Keratinocyte (primary cell): ENCODE measurements around the gene FITM2. TPM values are rescaled to one million over a fixed set of nuclear protein-coding genes. Genes with fewer than 3 reads are reported as not detected.

Experiments
- DNase-seq: peaks from one replicate; pipeline ENCODE4 v3.0.0-alpha.2; 2011; ENCODE audit warnings: low read depth, missing footprints, low spot score
- FAIRE-seq: peaks from 2 replicates; lab custom pipeline; 2011; peaks lifted over from hg19 to GRCh38; lab: Jason Lieb, UNC
- H2AFZ ChIP-seq: 2 replicates; pipeline ENCODE4 v1.6.0; 2012; ENCODE audit warnings: low read length, control low read depth, inconsistent platforms; ENCODE audit not compliant: control insufficient read depth
- H3K27ac ChIP-seq: 2 replicates; pipeline ENCODE4 v1.5.1; 2011; ENCODE audit warnings: low read length; ENCODE audit not compliant: control insufficient read depth, insufficient read depth
- H3K27me3 ChIP-seq: 3 replicates; pipeline ENCODE4 v1.6.0; 2011; ENCODE audit warnings: low read length; ENCODE audit not compliant: control insufficient read depth, insufficient read depth; ENCODE audit errors: extremely low read depth
- H3K36me3 ChIP-seq, 2 experiments: 2 replicates in 1 of 2; 3 replicates in 1 of 2; pipeline ENCODE4 v1.5.1; 2011; ENCODE audit warnings: low read length in 2 of 2, mild to moderate bottlenecking in 1 of 2; ENCODE audit not compliant: control insufficient read depth in 2 of 2, insufficient read depth in 2 of 2; ENCODE audit errors: extremely low read depth in 1 of 2
- H3K4me1 ChIP-seq: 3 replicates; pipeline ENCODE4 v1.5.1; 2011; ENCODE audit warnings: low read length; ENCODE audit not compliant: control insufficient read depth, insufficient read depth; ENCODE audit errors: extremely low read depth
- H3K4me2 ChIP-seq: 3 replicates; pipeline ENCODE4 v1.6.0; 2011; ENCODE audit warnings: low read depth, low read length; ENCODE audit not compliant: control insufficient read depth, insufficient read depth; ENCODE audit errors: extremely low read depth
- H3K4me3 ChIP-seq, 3 experiments: fragments of 200-600 bp in 1 of 3; sonication (generic) in 1 of 3; 2 replicates in 2 of 3; 3 replicates in 1 of 3; pipeline ENCODE4 v1.5.1; 2011 to 2016; ENCODE audit warnings: low read length in 3 of 3, mild to moderate bottlenecking in 3 of 3, control low read depth in 2 of 3, inconsistent platforms in 1 of 3, low read depth in 1 of 3, mixed read lengths in 1 of 3, mixed run types in 1 of 3, moderate library complexity in 1 of 3; ENCODE audit not compliant: control insufficient read depth in 2 of 3, insufficient read depth in 2 of 3; ENCODE audit errors: extremely low read depth in 1 of 3
- H3K79me2 ChIP-seq: 2 replicates; pipeline ENCODE4 v1.6.0; 2012; ENCODE audit warnings: low read length; ENCODE audit not compliant: control insufficient read depth, insufficient read depth
- H3K9ac ChIP-seq: 3 replicates; pipeline ENCODE4 v1.6.0; 2011; ENCODE audit warnings: low read length; ENCODE audit not compliant: control insufficient read depth, insufficient read depth; ENCODE audit errors: extremely low read depth
- H3K9me1 ChIP-seq: 3 replicates; pipeline ENCODE4 v1.6.0; 2011; ENCODE audit warnings: low read length; ENCODE audit not compliant: control insufficient read depth, insufficient read depth; ENCODE audit errors: extremely low read depth
- H3K9me3 ChIP-seq: 2 replicates; pipeline ENCODE4 v1.5.1; 2012; ENCODE audit warnings: low read depth, low read length; ENCODE audit not compliant: control insufficient read depth
- H4K20me1 ChIP-seq: 3 replicates; pipeline ENCODE4 v1.6.0; 2011; ENCODE audit warnings: low read length; ENCODE audit not compliant: control insufficient read depth, insufficient read depth; ENCODE audit errors: extremely low read depth
- CTCF ChIP-seq, 3 experiments: IDR thresholded peaks in 1 of 3; conservative IDR thresholded peaks in 1 of 3; optimal IDR thresholded peaks in 1 of 3; 2 replicates in 2 of 3; 3 replicates in 1 of 3; pipeline versions ENCODE3 to v1.5.1; 2011; ENCODE audit warnings: low read length in 3 of 3, mild to moderate bottlenecking in 3 of 3, moderate library complexity in 2 of 3, control low read depth in 1 of 3, inconsistent platforms in 1 of 3; ENCODE audit not compliant: insufficient read depth in 2 of 3; ENCODE audit errors: extremely low read depth in 1 of 3
- EZH2 ChIP-seq: IDR thresholded peaks from one replicate; pipeline ENCODE4 v1.6.1; 2012; ENCODE audit warnings: inconsistent platforms, mild to moderate bottlenecking, low read length, moderate library complexity
- dilution Hi-C: fragments of 300-500 bp; cut with MboI; formaldehyde crosslinking; loops from one replicate; pipeline ENCODE4 v1.7.0; 2020; ENCODE audit warnings: low sequenced_read_pairs; ENCODE audit not compliant: extremely low pct_ligation_motif_present
- polyA plus RNA-seq, 5 experiments: library from polyadenylated mRNA; depleted of rRNA in 3 of 5; stranded (reverse) in 3 of 5; stranded (forward) in 1 of 5; unstranded in 1 of 5; fragments of >200 nt; gene quantifications; 1 replicate in 1 of 5; 2 replicates in 3 of 5; 3 replicates in 1 of 5; pipeline versions ENCODE4 v1.2.1 to v1.2.3, GENCODE V29; 2011 to 2012; ENCODE audit warnings: missing spikeins in 2 of 5, low read depth in 1 of 5, low replicate concordance in 1 of 5

FITM2 gene
- polyA plus RNA-seq, 1 donor (not counting 4 experiments of a cell fraction or from before 2014, with no cell fraction given), result 2.9 TPM

DNA sequence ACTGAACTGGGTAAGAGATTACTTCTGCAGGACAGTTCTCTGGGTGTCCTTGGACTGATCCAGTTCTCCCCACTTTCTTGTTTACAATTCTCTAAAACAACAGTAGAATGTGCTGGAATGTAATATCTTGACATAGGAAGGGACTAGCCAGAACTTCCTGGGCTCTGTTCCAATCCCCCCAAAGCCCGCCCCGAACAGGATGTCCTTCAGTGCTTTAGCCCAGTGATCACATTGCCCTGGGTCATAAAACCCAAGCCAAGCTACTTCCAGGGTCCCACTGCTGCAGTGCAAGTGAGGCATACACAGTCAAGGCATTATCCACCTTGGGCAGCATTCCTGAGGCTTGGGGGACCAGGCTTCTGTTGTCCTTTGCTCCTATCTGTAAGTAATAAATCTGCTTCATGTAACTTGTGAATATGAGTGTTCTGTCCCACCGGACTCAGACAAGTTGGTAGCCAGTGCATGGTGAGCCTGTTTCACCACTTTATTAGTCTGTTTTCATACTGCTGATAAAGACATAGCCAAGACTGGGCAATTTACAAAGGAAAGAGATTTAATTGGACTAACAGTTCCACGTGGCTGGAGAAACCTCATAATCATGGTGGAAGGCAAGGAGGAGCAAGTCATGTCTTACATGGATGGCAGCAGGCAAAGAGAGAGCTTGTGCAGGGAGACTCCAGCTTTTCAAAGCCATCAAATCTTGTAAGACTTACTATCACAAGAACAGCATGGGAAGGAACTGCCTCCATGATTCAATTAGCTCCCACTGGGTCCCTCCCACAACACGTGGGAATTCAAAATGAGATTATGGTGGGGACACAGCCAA lies 23.5 kb downstream of the FITM2 start:
- Histone ChIP-seq H3K9me1 (no peaks in the 10 kb centered on the region), H3K4me3 (no peak overlapping the region), H4K20me1 (no peaks in the 10 kb centered on the region), H3K36me3 (no peaks in the 10 kb centered on the region), H3K4me1 (no peaks in the 10 kb centered on the region), H3K4me2 (no peak overlapping the region), H3K27ac (no peak overlapping the region), H2AFZ (no peak overlapping the region), H3K27me3 (no peaks in the 10 kb centered on the region), H3K9me3 (no peaks in the 10 kb centered on the region), H3K79me2 (no peaks in the 10 kb centered on the region), H3K9ac (no peak overlapping the region)
- no peak for FAIRE-seq
- dilution Hi-C loops, result no loop called here
- DNase-seq, result no peak
- TF ChIP-seq CTCF (optimal IDR thresholded peaks at IDR 0.05 in 1 of 3, IDR thresholded peaks at IDR 0.05 in 1 of 3, conservative IDR thresholded peaks at IDR 0.05 in 1 of 3; ENCODE audit: extremely low read depth in 1 of 3, insufficient read depth in 2 of 3, low read length in 3 of 3), result no peak
- no peak for TF ChIP-seq EZH2

GRCh38 chr20:44284032-44284431 lies 27.0 kb downstream of the FITM2 start:
- no peak overlapping the region for H3K27ac ChIP-seq
- no peaks in the 10 kb centered on the region for H3K36me3 ChIP-seq
- no peaks in the 10 kb centered on the region for H4K20me1 ChIP-seq
- no peak overlapping the region for H3K9ac ChIP-seq
- no peak overlapping the region for H2AFZ ChIP-seq
- TF ChIP-seq CTCF (optimal IDR thresholded peaks at IDR 0.05 in 1 of 3, IDR thresholded peaks at IDR 0.05 in 1 of 3, conservative IDR thresholded peaks at IDR 0.05 in 1 of 3; ENCODE audit: extremely low read depth in 1 of 3, insufficient read depth in 2 of 3, low read length in 3 of 3) (no peak), EZH2 (no peak)
- dilution Hi-C loops, result no loop called here
- H3K27me3 ChIP-seq, result no peaks in the 10 kb centered on the region
- no peak for DNase-seq
- H3K79me2 ChIP-seq, result no peaks in the 10 kb centered on the region
- H3K4me3 ChIP-seq, result no peak overlapping the region
- H3K4me2 ChIP-seq, result no peak overlapping the region
- H3K4me1 ChIP-seq, result no peaks in the 10 kb centered on the region
- FAIRE-seq, result no peak
- H3K9me3 ChIP-seq, result no peaks in the 10 kb centered on the region
- no peaks in the 10 kb centered on the region for H3K9me1 ChIP-seq
